HG02763 (cell line): ENCODE measurements around the gene DENND1A.
"Not testable (repeated sequence)": the region's sequence is repeated elsewhere in the genome, so short reads cannot be mapped to it uniquely, and the experiment has no call there.

Source experiments
- ATAC-seq: cut with Tn5 transposase; IDR thresholded peaks from one replicate; pipeline ENCODE4 v1.9.1; 2021; ENCODE audit warnings: mild to moderate bottlenecking, moderate library complexity; ENCODE audit not compliant: unreplicated experiment

DENND1A gene

GRCh38 chr9:123742009-123742767, 187.7 kb downstream of the DENND1A start:
- no peak for ATAC-seq

- no peak for ATAC-seq
Measured at GRCh38 chr9:123741214-123741613, 188.7 kb downstream of the DENND1A start.

- no peak for ATAC-seq
Measured at GRCh38 chr9:123739902-123740301, 190.0 kb downstream of the DENND1A start.

GRCh38 chr9:123739387-123739786, 190.5 kb downstream of the DENND1A start:
- no peak for ATAC-seq

GRCh38 chr9:123738648-123739047, 191.3 kb downstream of the DENND1A start:
- ATAC-seq = no peak

GRCh38 chr9:123735376-123735775, 194.6 kb downstream of the DENND1A start:
- no peak for ATAC-seq

- not testable (repeated sequence) for ATAC-seq
Measured at GRCh38 chr9:123728571-123728970, 201.4 kb downstream of the DENND1A start.

GRCh38 chr9:123727332-123727731, 202.6 kb downstream of the DENND1A start:
- no peak for ATAC-seq

- no peak for ATAC-seq
Measured at GRCh38 chr9:123725389-123725788, 204.5 kb downstream of the DENND1A start.

GRCh38 chr9:123724211-123724796, 205.6 kb downstream of the DENND1A start:
- no peak for ATAC-seq

GRCh38 chr9:123723135-123723875, 206.6 kb downstream of the DENND1A start:
- no peak for ATAC-seq

- no peak for ATAC-seq
Measured at GRCh38 chr9:123722378-123722777, 207.5 kb downstream of the DENND1A start.

GRCh38 chr9:123718188-123718587, 211.7 kb downstream of the DENND1A start:
- ATAC-seq = no peak

GRCh38 chr9:123717581-123718175, 212.2 kb downstream of the DENND1A start:
- ATAC-seq = no peak

- ATAC-seq = no peak
Measured at GRCh38 chr9:123716339-123716945, 213.5 kb downstream of the DENND1A start.

GRCh38 chr9:123715258-123715657, 214.7 kb downstream of the DENND1A start:
- ATAC-seq = no peak

GRCh38 chr9:123713282-123713681, 216.6 kb downstream of the DENND1A start:
- no peak for ATAC-seq

GRCh38 chr9:123712399-123712798, 217.5 kb downstream of the DENND1A start:
- no peak for ATAC-seq

GRCh38 chr9:123710299-123710698, 219.6 kb downstream of the DENND1A start:
- ATAC-seq = no peak

GRCh38 chr9:123702483-123702882, 227.4 kb downstream of the DENND1A start:
- ATAC-seq = no peak

GRCh38 chr9:123697686-123698085, 232.2 kb downstream of the DENND1A start:
- ATAC-seq = no peak
